HepG2 (cell line): ENCODE data around the gene ZBTB18. TPM values are rescaled to one million over a fixed set of nuclear protein-coding genes. Genes with fewer than 3 reads are reported as not detected.

Experiments
- ATAC-seq: fragments of 200-7000 bp; cut with Tn5 transposase; 3 replicates; pipeline ENCODE4 v1.9.1; 2020; ENCODE audit warnings: mild to moderate bottlenecking, moderate library complexity
- BruUV-seq: library from RNA; stranded (reverse); fragments of 400-500 nt; replicated peaks from 2 replicates; lab custom pipeline; 2021; lab: Mats Ljungman, UMichigan
- CTCF ChIA-PET: fragments of 300-600 bp; formaldehyde crosslinking; extraction: SDS; loops from one replicate; lab custom pipeline; 2021; ENCODE audit warnings: low total read pairs, inconsistent platforms, low intra/inter-chr PET ratio; lab: Yijun Ruan, JAX
- POLR2A ChIA-PET: fragments of 350-600 bp; sonication (Branson Sonifier 250); formaldehyde crosslinking; loops from one replicate; lab custom pipeline; 2020; ENCODE audit warnings: antibody characterized with exemption, inconsistent platforms; lab: Yijun Ruan, JAX
- DNase-seq: peaks from one replicate; pipeline ENCODE4 v3.0.0-alpha.2; 2015; ENCODE audit warnings: low spot score
- FAIRE-seq: peaks from 3 replicates; lab custom pipeline; 2011; peaks lifted over from hg19 to GRCh38; lab: Jason Lieb, UNC
- H2AFZ ChIP-seq: one replicate; pipeline ENCODE4 v1.6.1; 2011; ENCODE audit warnings: low read length, inconsistent platforms
- H3K27ac ChIP-seq: fragments of 300-600 bp; 3 replicates; pipeline ENCODE4 v1.8.0; 2011; ENCODE audit warnings: mixed run types, mild to moderate bottlenecking, mixed read lengths, low read length, inconsistent platforms; ENCODE audit not compliant: insufficient read depth; ENCODE audit errors: extremely low read length
- H3K27me3 ChIP-seq, 2 experiments: fragments of 200-600 bp in 1 of 2; 2 replicates in 1 of 2; 3 replicates in 1 of 2; pipeline versions ENCODE4 v1.6.0 to v1.8.0; 2011; ENCODE audit warnings: low read length in 2 of 2, mild to moderate bottlenecking in 2 of 2, moderate library complexity in 2 of 2, inconsistent platforms in 1 of 2; ENCODE audit not compliant: insufficient read depth in 2 of 2, control insufficient read depth in 1 of 2
- H3K36me3 ChIP-seq, 2 experiments: fragments of 200-600 bp in 1 of 2; replicated peaks in 1 of 2; 2 replicates in 1 of 2; 3 replicates in 1 of 2; pipeline versions ENCODE4 v1.5.1 to v1.8.0; 2011; ENCODE audit warnings: low read length in 2 of 2, inconsistent platforms in 1 of 2; ENCODE audit not compliant: insufficient read depth in 2 of 2, control insufficient read depth in 1 of 2
- H3K4me1 ChIP-seq: 2 replicates; pipeline ENCODE4 v1.5.1; 2012; ENCODE audit warnings: low read length, inconsistent platforms; ENCODE audit not compliant: insufficient read depth
- H3K4me2 ChIP-seq: 2 replicates; pipeline ENCODE4 v1.6.0; 2011; ENCODE audit warnings: low read depth, low read length, inconsistent platforms
- H3K4me3 ChIP-seq, 3 experiments: fragments of 200-600 bp in 1 of 3; sonication (generic), shearing (Covaris generic) in 1 of 3; replicated peaks in 1 of 3; 2 replicates each; pipeline ENCODE4 v1.5.1; 2011 to 2016; ENCODE audit warnings: low read length in 3 of 3, inconsistent platforms in 2 of 3, low read depth in 2 of 3, mild to moderate bottlenecking in 2 of 3, control low read depth in 1 of 3, mixed read lengths in 1 of 3; ENCODE audit not compliant: insufficient read depth in 1 of 3
- H3K79me2 ChIP-seq: one replicate; pipeline ENCODE4 v1.6.1; 2011; ENCODE audit warnings: low read length, inconsistent platforms; ENCODE audit not compliant: insufficient read depth
- H3K9ac ChIP-seq: 2 replicates; pipeline ENCODE4 v1.6.0; 2011; ENCODE audit warnings: mild to moderate bottlenecking, low read depth, low read length, inconsistent platforms; ENCODE audit not compliant: insufficient read depth
- H3K9me3 ChIP-seq: 2 replicates; pipeline ENCODE4 v1.5.1; 2012; ENCODE audit warnings: mild to moderate bottlenecking, low read length
- H4K20me1 ChIP-seq: 2 replicates; pipeline ENCODE4 v1.6.0; 2011; ENCODE audit warnings: inconsistent platforms, mild to moderate bottlenecking, low read length, moderate library complexity; ENCODE audit not compliant: insufficient read depth
- ARNT2 ChIP-seq: sonication (generic); formaldehyde crosslinking; IDR thresholded peaks from 2 replicates; pipeline ENCODE4 v1.8.0; 2022; ENCODE audit warnings: mild to moderate bottlenecking, low read depth, missing genetic modification reagents, moderate library complexity
- GABPB1 ChIP-seq: IDR thresholded peaks from 2 replicates; pipeline ENCODE4 v1.6.1; 2016; ENCODE audit warnings: mild to moderate bottlenecking, missing genetic modification reagents, moderate library complexity, missing compliant biosample characterization
- KAT2B ChIP-seq: fragments of 150-350 bp; IDR thresholded peaks from 2 replicates; pipeline ENCODE4 v1.6.1; 2014; ENCODE audit warnings: low read depth, low read length, borderline replicate concordance
- KAT7 ChIP-seq: IDR thresholded peaks from 2 replicates; pipeline ENCODE4 v1.6.1; 2018; ENCODE audit warnings: borderline replicate concordance, missing compliant biosample characterization
- MEIS2 ChIP-seq: sonication (generic); formaldehyde crosslinking; IDR thresholded peaks from 2 replicates; pipeline ENCODE4 v1.9.0; 2021; ENCODE audit warnings: mild to moderate bottlenecking, missing genetic modification reagents
- PAXIP1 ChIP-seq: sonication (generic); formaldehyde crosslinking; conservative IDR thresholded peaks from 2 replicates; pipeline ENCODE4 v1.4.0; 2020; ENCODE audit warnings: mild to moderate bottlenecking, missing genetic modification reagents, moderate library complexity
- SNAPC5 ChIP-seq: sonication (generic); formaldehyde crosslinking; IDR thresholded peaks from 2 replicates; pipeline ENCODE4 v1.8.1; 2023; ENCODE audit warnings: mild to moderate bottlenecking, missing genetic modification reagents, borderline replicate concordance
- ZBTB38 ChIP-seq: sonication (generic); formaldehyde crosslinking; IDR thresholded peaks from 2 replicates; pipeline ENCODE4 v1.5.1; 2020; ENCODE audit warnings: mild to moderate bottlenecking, missing genetic modification reagents
- ZNF275 ChIP-seq: sonication (generic); formaldehyde crosslinking; IDR thresholded peaks from 2 replicates; pipeline ENCODE4 v1.8.0; 2022; ENCODE audit warnings: missing genetic modification reagents, mild to moderate bottlenecking, inconsistent platforms, borderline replicate concordance
- ZNF530 ChIP-seq: sonication (generic); formaldehyde crosslinking; IDR thresholded peaks from 2 replicates; pipeline ENCODE4 v1.5.0; 2020; ENCODE audit warnings: low read depth, mild to moderate bottlenecking, missing genetic modification reagents
- ZNF589 ChIP-seq: sonication (generic); formaldehyde crosslinking; conservative IDR thresholded peaks from 2 replicates; pipeline ENCODE4 v1.8.0; 2022; ENCODE audit warnings: mild to moderate bottlenecking, moderate library complexity, missing genetic modification reagents
- WGBS: methylation state at CpG from one replicate; pipeline ENCODE4 v1.1.6; 2017; ENCODE audit warnings: low lambda C conversion rate; 5-methylcytosine and 5-hydroxymethylcytosine counted together
- in situ Hi-C: cut with HindIII; loops from 2 replicates; pipeline ENCODE4 v1.10.0; 2017; ENCODE audit warnings: low pct_unique_long_range_greater_than_20kb; ENCODE audit not compliant: extremely low pct_ligation_motif_present
- intact Hi-C: fragments of 100-400 bp; cut with micrococcal nuclease; formaldehyde crosslinking; loops from one replicate; pipeline ENCODE4 v1.10.0; 2022; ENCODE audit not compliant: unreplicated experiment
- polyA plus RNA-seq, 8 experiments: library from polyadenylated mRNA; depleted of rRNA in 3 of 8; stranded (reverse) in 7 of 8; unstranded in 1 of 8; fragments of >200 nt; fragmentation: Illumina TruSeq in 4 of 8; extraction: Trizol in 4 of 8; gene quantifications; 2 replicates each; pipeline versions ENCODE4 v1.2.1 to v1.2.3, GENCODE V29; 2011 to 2016; ENCODE audit warnings: low read depth in 4 of 8, missing spikeins in 1 of 8, mixed read lengths in 1 of 8; ENCODE audit not compliant: insufficient read depth in 1 of 8
- total RNA-seq, 5 experiments: library from RNA; depleted of rRNA; stranded (reverse); fragments of >200 nt; fragmentation: Illumina TruSeq; extraction: Trizol; gene quantifications; 2 replicates each; pipeline ENCODE4 v1.2.3, GENCODE V29; 2016; ENCODE audit warnings: low read depth in 1 of 5
- TF ChIP-seq, protein P1 (sequence below): sonication (generic); formaldehyde crosslinking; IDR thresholded peaks from 2 replicates; pipeline ENCODE4 v1.4.0; 2020; ENCODE audit warnings: missing genetic modification reagents, borderline replicate concordance

The ZBTB18 gene
- total and polyA plus RNA-seq, 2 of the 13 experiments (the other 11 are each of a cell fraction or from before 2014, with no cell fraction given), result 3.1 to 4.3 TPM

DNA sequence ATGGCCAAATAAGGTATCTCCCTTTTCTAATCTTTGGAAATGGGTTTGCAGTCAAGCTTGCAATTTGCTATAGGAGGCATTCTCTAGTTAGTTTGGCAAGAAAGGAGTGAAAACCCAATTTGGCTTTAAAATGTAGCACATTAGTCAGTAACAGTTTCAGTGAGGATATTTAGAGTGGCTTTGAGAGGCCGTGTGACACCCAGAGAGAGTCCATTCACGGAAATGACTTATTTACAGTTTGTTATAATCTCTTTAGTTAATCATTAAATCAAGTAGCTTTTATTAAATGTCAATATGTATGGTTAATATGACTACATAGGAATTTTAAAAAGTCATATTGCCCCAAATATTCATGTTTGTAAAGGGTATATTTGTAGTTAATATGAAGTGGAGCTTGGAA, 9.6 kb downstream of the ZBTB18 start:
- WGBS, result 16% methylated on average over 2 of the region's 2 CpGs
- in situ Hi-C loops, result no loop called here
- BruUV-seq, result no TSS peak
- H3K4me1 ChIP-seq, result peaks cover 19% of the 10 kb centered on the region
- H3K4me3 ChIP-seq, result no peak overlapping the region
- H3K79me2 ChIP-seq, result no peaks in the 10 kb centered on the region
- no peak overlapping the region for H3K27ac ChIP-seq
- H3K4me2 ChIP-seq, result no peak overlapping the region
- H3K9me3 ChIP-seq, result no peaks in the 10 kb centered on the region
- no peaks in the 10 kb centered on the region for H4K20me1 ChIP-seq
- no peak for ATAC-seq
- H2AFZ ChIP-seq, result no peak overlapping the region
- H3K27me3 ChIP-seq, result no peaks in the 10 kb centered on the region
- no peak overlapping the region for H3K9ac ChIP-seq
- CTCF ChIA-PET, result no interaction called here
- no peak for FAIRE-seq
- intact Hi-C loops, result no loop called here
- H3K36me3 ChIP-seq, result peaks cover 0 to 2% of the 10 kb centered on the region in 2 experiments; a peak in 1 of 5 replicates
- DNase-seq, result no peak
- POLR2A ChIA-PET, result no interaction called here
- TF ChIP-seq ZNF530 (CRISPR knock-in tag) (no peak), ZNF589 (no peak), ZNF275 (CRISPR knock-in tag) (no peak), PAXIP1 (CRISPR knock-in tag) (no peak), KAT2B (no peak), ZBTB38 (CRISPR knock-in tag) (no peak), GABPB1 (no peak), ARNT2 (no peak), MEIS2 (CRISPR knock-in tag) (no peak), KAT7 (CRISPR knock-in tag) (no peak), SNAPC5 (CRISPR knock-in tag) (no peak)
- TF ChIP-seq, protein P1, sequence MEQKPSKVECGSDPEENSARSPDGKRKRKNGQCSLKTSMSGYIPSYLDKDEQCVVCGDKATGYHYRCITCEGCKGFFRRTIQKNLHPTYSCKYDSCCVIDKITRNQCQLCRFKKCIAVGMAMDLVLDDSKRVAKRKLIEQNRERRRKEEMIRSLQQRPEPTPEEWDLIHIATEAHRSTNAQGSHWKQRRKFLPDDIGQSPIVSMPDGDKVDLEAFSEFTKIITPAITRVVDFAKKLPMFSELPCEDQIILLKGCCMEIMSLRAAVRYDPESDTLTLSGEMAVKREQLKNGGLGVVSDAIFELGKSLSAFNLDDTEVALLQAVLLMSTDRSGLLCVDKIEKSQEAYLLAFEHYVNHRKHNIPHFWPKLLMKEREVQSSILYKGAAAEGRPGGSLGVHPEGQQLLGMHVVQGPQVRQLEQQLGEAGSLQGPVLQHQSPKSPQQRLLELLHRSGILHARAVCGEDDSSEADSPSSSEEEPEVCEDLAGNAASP (CRISPR knock-in tag), result no peak
